SK-N-MC (cell line): Measurements from ENCODE around the gene POLR2F.

Source experiments
- EZH2 ChIP-seq: fragments of 200-600 bp; sonication (generic); IDR thresholded peaks from one replicate; pipeline ENCODE4 v1.6.1; 2017; ENCODE audit warnings: antibody characterized with exemption
- POLR2AphosphoS5 ChIP-seq: IDR thresholded peaks from 2 replicates; pipeline ENCODE4 v1.6.1; 2012; ENCODE audit warnings: mild to moderate bottlenecking, low read depth, low read length, borderline replicate concordance

GRCh38 chr22:37910890-37911672 lies 42.4 kb upstream of the POLR2F start:
- TF ChIP-seq EZH2, result no peak
- no peak for TF ChIP-seq POLR2AphosphoS5
